Right lobe of liver (tissue), 6 donors: ENCODE measurements around the gene ATXN1. TPM values are rescaled to one million over a fixed set of nuclear protein-coding genes. Genes with fewer than 3 reads are reported as not detected.

Source experiments
- ATAC-seq, 4 donors: fragments of 200-7000 bp; cut with Tn5 transposase; one replicate each; pipeline ENCODE4 v1.9.1; 2020; ENCODE audit warnings: mild to moderate bottlenecking in 4 of 4, moderate library complexity in 4 of 4
- DNase-seq, 3 donors: peaks; one replicate each; pipeline ENCODE4 v3.0.0-alpha.2; 2020
- H3K27ac ChIP-seq, 3 donors: fragments of 200-600 bp; one replicate each; pipeline ENCODE4 v1.8.0; 2022
- H3K27me3 ChIP-seq, 2 donors: fragments of 200-600 bp; one replicate each; pipeline ENCODE4 v1.8.0; 2022
- H3K36me3 ChIP-seq, 4 donors: fragments of 200-600 bp; sonication (generic) in 1 of 4; one replicate each; pipeline versions ENCODE4 v1.5.1 to v1.8.0; 2017 to 2022; ENCODE audit warnings: control low read depth in 1 of 4
- H3K4me1 ChIP-seq, 4 donors: fragments of 200-600 bp; sonication (generic) in 1 of 4; one replicate each; pipeline versions ENCODE4 v1.5.1 to v1.8.0; 2017 to 2022; ENCODE audit warnings: control low read depth in 1 of 4
- H3K4me3 ChIP-seq, 3 donors: fragments of 200-600 bp; one replicate each; pipeline ENCODE4 v1.8.0; 2022
- H3K9me3 ChIP-seq, 4 donors: fragments of 200-600 bp; sonication (generic) in 1 of 4; one replicate each; pipeline versions ENCODE4 v1.5.1 to v1.8.0; 2017 to 2022; ENCODE audit warnings: control low read depth in 1 of 4
- POLR2A ChIP-seq: fragments of 450-650 bp; IDR thresholded peaks from one replicate; pipeline ENCODE4 v1.6.1; 2017; ENCODE audit warnings: antibody characterized with exemption, mild to moderate bottlenecking
- WGBS: methylation state at CpG from one replicate; pipeline ENCODE4 v1.1.6; 2018; ENCODE audit warnings: low coverage, low lambda C conversion rate; ENCODE audit not compliant: insufficient coverage; ENCODE audit errors: missing lambda C conversion rate; 5-methylcytosine and 5-hydroxymethylcytosine counted together
- intact Hi-C, 2 donors: fragments of 100-400 bp; cut with DNase I; formaldehyde crosslinking; loops; one replicate each; pipeline versions ENCODE4 v1.11.2 to v1.14.1; 2022
- total RNA-seq, 6 experiments: library from RNA; depleted of rRNA in 2 of 6; stranded (reverse); fragments of >200 nt in 2 of 6; fragmentation: NEBNext Ultra II Directional in 3 of 6; extraction: Animal tissue kit (Norgen Biotek cat#: 25700) in 3 of 6; gene quantifications; one replicate each; pipeline versions ENCODE4 v1.1.0 to v1.2.4, GENCODE V29; 2016 to 2023
- TF ChIP-seq, protein P1 (sequence below), 4 donors: fragments of 200-600 bp in 3 of 4; fragments of 450-650 bp in 1 of 4; IDR thresholded peaks; one replicate each; pipeline versions ENCODE4 v1.5.1 to v1.8.0; 2016 to 2022; ENCODE audit warnings: antibody characterized with exemption in 4 of 4, mild to moderate bottlenecking in 2 of 4
- donor health status: DM: no; HTN: yes; CAD: no.
- donor health status: DM: no; HTN: no; CAD: no.
- donor health status: DM: no; HTN: no; CAD: no.
- donor health status: DM: no; HTN: yes; CAD: no.
- donor health status: DM: no; HTN: yes; CAD: no.

ATXN1 gene
- total RNA-seq, 6 experiments from 2014 or later: 23.2 to 28.7 (median 25.0) TPM

DNA sequence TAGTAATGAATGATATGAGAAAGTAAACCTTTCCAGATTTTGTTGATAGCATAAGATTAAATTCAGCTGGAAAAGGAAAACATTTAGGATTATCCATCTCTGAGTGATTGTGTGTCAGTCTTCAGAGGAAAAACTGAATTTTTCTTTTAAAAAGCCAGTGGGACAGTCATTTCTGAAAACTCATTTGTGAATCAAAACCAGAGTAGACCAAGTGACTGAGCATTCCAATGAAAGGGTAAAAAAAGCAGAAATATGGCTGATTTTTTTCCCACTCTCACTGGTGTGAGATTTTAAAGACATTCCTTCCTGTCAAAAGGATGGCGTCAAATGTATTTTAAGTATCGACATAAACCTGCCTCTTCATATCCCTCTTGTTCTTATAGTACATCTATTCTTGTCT lies 308.9 kb downstream of the ATXN1 start:
- Histone ChIP-seq H3K27me3 (no peaks in the 10 kb centered on the region), H3K36me3 (no peaks in the 10 kb centered on the region), H3K4me1 (peaks cover 0 to 9% (median 4%) of the 10 kb centered on the region in 4 donors), H3K4me3 (no peak overlapping the region), H3K27ac (no peak overlapping the region), H3K9me3 (no peaks in the 10 kb centered on the region)
- WGBS: 83% methylated on average over 2 of the region's 2 CpGs
- ATAC-seq (no peak), DNase-seq (no peak)
- no peak for TF ChIP-seq POLR2A
- TF ChIP-seq, protein P1, sequence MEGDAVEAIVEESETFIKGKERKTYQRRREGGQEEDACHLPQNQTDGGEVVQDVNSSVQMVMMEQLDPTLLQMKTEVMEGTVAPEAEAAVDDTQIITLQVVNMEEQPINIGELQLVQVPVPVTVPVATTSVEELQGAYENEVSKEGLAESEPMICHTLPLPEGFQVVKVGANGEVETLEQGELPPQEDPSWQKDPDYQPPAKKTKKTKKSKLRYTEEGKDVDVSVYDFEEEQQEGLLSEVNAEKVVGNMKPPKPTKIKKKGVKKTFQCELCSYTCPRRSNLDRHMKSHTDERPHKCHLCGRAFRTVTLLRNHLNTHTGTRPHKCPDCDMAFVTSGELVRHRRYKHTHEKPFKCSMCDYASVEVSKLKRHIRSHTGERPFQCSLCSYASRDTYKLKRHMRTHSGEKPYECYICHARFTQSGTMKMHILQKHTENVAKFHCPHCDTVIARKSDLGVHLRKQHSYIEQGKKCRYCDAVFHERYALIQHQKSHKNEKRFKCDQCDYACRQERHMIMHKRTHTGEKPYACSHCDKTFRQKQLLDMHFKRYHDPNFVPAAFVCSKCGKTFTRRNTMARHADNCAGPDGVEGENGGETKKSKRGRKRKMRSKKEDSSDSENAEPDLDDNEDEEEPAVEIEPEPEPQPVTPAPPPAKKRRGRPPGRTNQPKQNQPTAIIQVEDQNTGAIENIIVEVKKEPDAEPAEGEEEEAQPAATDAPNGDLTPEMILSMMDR (IDR thresholded peaks at IDR 0.05): no peak
- intact Hi-C loops: no loop called here

GRCh38 chr6:16450821-16451220 lies 310.4 kb downstream of the ATXN1 start:
- DNase-seq: no peak
- H3K27ac ChIP-seq: no peak overlapping the region
- peaks cover 0 to 9% (median 4%) of the 10 kb centered on the region in 4 donors for H3K4me1 ChIP-seq
- WGBS: 90% methylated on average over 7 of the region's 7 CpGs
- no peak for ATAC-seq
- H3K27me3 ChIP-seq: no peaks in the 10 kb centered on the region
- H3K36me3 ChIP-seq: no peaks in the 10 kb centered on the region
- no peak for TF ChIP-seq POLR2A
- TF ChIP-seq, protein P1 (IDR thresholded peaks at IDR 0.05): no peak
- no peaks in the 10 kb centered on the region for H3K9me3 ChIP-seq
- H3K4me3 ChIP-seq: no peak overlapping the region
- intact Hi-C loops: no loop called here

GRCh38 chr6:16450285-16450684 lies 311.0 kb downstream of the ATXN1 start:
- H3K4me1 ChIP-seq: peaks cover 0 to 9% (median 4%) of the 10 kb centered on the region in 4 donors
- H3K27ac ChIP-seq: no peak overlapping the region
- WGBS: 94% methylated on average over 3 of the region's 3 CpGs
- H3K4me3 ChIP-seq: no peak overlapping the region
- no peaks in the 10 kb centered on the region for H3K27me3 ChIP-seq
- TF ChIP-seq, protein P1 (IDR thresholded peaks at IDR 0.05): no peak
- TF ChIP-seq POLR2A: no peak
- DNase-seq: no peak
- no peak for ATAC-seq
- no peaks in the 10 kb centered on the region for H3K9me3 ChIP-seq
- H3K36me3 ChIP-seq: no peaks in the 10 kb centered on the region
- intact Hi-C loops: no loop called here

GRCh38 chr6:16446273-16446672 lies 315.0 kb downstream of the ATXN1 start:
- intact Hi-C loops: no loop called here
- Histone ChIP-seq H3K27ac (no peak overlapping the region), H3K36me3 (no peaks in the 10 kb centered on the region), H3K27me3 (no peaks in the 10 kb centered on the region), H3K4me3 (no peak overlapping the region), H3K9me3 (no peaks in the 10 kb centered on the region), H3K4me1 (no peaks in the 10 kb centered on the region)
- no peak for TF ChIP-seq POLR2A
- TF ChIP-seq, protein P1 (IDR thresholded peaks at IDR 0.05): no peak
- WGBS: 45% methylated on average over 2 of the region's 2 CpGs
- ATAC-seq (no peak), DNase-seq (no peak)

DNA sequence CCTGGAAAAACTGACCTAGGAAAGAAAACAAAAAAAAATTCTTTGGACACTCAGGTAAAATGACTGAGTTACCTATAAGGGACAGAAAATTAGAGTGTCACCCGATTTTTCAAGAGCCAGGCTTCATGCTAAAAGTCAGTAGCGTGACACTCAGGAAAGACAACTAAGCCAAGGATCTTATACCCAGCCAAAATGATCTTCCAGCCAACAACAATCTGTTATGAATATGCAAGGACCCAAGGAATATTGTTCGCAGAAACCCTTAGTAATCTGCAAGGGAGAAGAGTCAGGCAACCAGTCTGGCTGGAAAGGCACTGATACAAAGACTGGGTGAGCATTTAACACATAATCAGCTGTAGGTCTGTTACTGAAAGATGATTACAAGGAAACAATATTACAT lies 319.2 kb downstream of the ATXN1 start:
- DNase-seq: no peak

More for the DNA sequence above, 319.2 kb downstream of the ATXN1 start:
- no peaks in the 10 kb centered on the region for H3K27me3 ChIP-seq
- no peak overlapping the region for H3K27ac ChIP-seq
- H3K4me3 ChIP-seq: no peak overlapping the region
- no peaks in the 10 kb centered on the region for H3K4me1 ChIP-seq
- no peak for ATAC-seq
- H3K9me3 ChIP-seq: no peaks in the 10 kb centered on the region
- TF ChIP-seq, protein P1 (IDR thresholded peaks at IDR 0.05): no peak
- H3K36me3 ChIP-seq: no peaks in the 10 kb centered on the region
- WGBS: 90% methylated on average over 2 of the region's 3 CpGs
- intact Hi-C loops: no loop called here
